HUDEP-2 (cell line): ENCODE measurements around the gene KMT2E.
A peak's percentile ranks its signal among the peaks of the same experiment; 100 is the strongest.

Experiments
- DNase-seq, 76 experiments: peaks; one replicate each; lab custom pipeline; 2025; ENCODE audit not compliant: unreplicated experiment in 76 of 76; lab: John Stamatoyannopoulos, UW

The KMT2E gene

GRCh38 chr7:105118612-105119600, 104.9 kb downstream of the KMT2E start:
- DNase-seq, result no peak

DNA sequence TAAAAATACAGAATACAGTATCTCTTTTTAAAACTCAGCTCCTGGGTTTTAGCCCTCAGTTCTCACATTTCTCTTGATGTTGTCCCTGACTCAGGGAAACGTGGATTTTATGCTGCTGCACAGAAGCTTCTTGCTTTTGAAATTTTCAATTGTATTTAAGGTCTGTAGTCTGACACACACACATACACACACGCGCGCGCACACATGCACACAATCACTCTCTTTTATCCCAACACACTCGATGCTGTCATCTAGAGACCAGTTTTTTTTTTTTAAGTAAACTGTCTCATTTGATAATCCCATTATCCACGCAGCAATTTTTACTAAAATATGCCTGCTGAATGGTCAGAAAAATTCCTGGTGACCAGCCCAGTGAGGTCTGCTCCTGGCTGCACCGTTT, 108.6 kb downstream of the KMT2E start:
- no peak for DNase-seq

- DNase-seq, result no peak
Observed at GRCh38 chr7:105125745-105126144, 111.7 kb downstream of the KMT2E start.

DNA sequence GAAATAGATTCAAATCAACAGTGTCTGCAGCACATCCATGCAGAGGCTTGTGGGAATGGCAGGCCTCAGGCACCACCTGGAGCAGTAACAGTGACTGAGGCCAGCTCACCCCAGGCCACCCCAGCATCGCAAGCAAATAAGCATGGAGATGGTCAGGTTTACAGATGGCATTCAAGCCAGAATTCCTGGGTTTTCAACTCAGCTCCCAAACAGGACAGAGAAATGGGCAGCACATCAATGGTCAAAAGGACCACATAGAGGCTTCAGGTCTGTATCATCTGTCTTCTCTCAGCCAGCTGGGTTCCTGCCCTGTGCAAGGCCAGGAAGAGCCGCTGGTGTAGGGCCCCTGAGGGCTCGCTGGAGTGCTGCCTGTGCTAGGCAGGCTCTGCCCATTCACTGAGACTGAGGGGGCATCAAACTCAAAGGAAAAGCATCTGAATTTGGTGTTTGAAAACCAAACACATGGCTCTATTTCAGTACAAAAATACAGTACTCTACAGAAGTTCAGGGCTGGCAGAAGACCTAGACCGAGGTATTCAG, 112.5 kb downstream of the KMT2E start:
- DNase-seq, result no peak

DNA sequence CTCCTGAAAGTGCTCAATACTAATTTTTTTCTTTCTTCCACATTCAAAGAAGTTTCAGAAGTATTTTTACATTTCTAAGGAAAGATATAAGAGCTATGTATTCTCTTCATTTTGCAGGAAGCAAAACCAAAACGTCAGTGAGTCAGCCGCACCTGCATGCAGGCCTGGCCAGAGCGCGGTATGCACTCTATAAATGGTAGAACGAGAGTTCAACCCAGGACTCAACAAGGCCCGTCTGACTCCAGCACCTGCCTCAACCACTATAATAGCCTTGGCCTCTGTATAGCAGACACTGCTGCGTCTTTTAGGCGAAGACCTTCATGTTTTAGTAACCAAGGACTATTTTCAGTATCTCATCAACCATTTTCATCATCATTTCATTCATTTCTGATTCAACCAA, 113.2 kb downstream of the KMT2E start:
- no peak for DNase-seq

GRCh38 chr7:105130048-105130447, 116.0 kb downstream of the KMT2E start:
- no peak for DNase-seq

DNA sequence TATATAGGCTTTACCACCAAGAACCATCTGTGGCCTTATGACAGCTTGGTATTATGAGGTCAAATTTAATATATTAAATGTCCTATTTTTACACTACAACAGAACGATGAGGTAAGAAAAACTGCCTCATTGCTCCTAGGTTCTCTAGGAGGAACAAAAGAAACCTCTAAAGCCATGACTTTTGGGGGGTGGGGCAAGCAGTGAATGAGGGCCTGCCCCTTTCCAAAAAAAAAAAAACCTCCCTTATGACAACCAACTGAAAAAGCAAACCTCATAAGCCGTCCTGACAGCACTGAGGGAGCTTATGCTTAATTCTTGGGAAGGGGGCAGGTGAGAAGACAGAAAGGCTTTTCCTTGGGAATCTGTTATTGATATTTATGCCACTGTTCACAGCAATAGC, 116.6 kb downstream of the KMT2E start:
- DNase-seq, result no peak

GRCh38 chr7:105131033-105131656, 117.1 kb downstream of the KMT2E start:
- no peak for DNase-seq

- DNase-seq, result peak in 1 of 76 experiments; percentile 3
Observed at GRCh38 chr7:105131890-105132289, 117.9 kb downstream of the KMT2E start.

- DNase-seq, result no peak
Observed at GRCh38 chr7:105132335-105132734, 118.3 kb downstream of the KMT2E start.

DNA sequence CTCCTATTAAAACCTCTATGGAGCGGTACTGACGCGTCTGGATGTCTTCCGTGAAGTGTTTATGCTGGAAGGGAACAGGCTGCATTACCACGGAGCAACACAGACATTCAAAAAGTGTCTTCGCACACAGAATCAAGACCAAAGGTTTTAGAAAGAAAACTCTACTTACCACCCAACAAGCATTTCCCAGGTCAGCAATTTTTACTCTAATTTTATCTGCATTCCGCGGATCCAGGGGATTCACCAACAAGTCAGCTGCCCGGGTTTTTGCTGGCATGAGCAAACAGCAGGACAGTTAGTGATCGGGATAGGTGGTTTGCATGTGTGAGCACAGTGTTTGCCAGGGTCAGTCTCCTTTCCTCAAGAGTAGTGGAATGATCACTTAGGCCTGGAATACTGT, 118.8 kb downstream of the KMT2E start:
- DNase-seq, result no peak

GRCh38 chr7:105133358-105133757, 119.4 kb downstream of the KMT2E start:
- no peak for DNase-seq

- no peak for DNase-seq
Observed at GRCh38 chr7:105133986-105134655, 120.1 kb downstream of the KMT2E start.

DNA sequence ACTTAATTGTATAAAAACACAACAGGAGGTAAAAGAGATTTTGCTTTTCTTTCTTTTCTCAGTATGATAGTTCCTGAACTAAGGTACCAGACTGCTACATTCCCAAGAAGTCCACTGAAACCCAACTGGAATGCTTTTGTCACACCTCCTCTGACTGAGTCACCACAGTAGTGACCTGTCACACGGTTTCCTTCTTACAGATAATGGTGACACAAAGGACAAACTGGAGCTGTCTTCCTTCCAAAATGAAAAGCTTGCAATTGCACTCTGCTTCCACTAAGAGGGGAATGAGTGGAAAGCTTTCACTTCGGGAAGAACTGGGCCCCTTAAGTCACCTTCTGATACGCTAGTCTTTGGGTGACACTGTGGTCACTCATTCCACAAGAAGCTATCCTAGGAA, 122.2 kb downstream of the KMT2E start:
- no peak for DNase-seq

DNA sequence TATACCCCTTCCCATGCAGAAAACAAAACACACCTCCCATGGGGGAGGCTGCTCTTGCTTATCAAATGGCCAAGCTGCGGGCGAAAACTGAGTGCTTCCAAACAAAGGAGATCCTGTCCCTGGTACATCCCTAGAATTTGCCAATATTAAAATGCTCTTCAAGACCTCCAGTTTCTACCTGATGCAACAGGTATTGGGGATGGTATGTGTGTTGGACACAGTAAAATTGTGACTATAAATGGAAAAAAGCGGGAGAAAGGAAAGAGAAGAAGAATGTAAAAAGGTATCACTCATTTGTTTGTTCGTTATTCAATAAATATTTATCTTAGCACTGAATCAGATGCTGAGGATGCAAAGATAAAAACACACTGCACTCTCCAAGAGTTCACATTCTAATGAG, 123.9 kb downstream of the KMT2E start:
- no peak for DNase-seq

GRCh38 chr7:105139381-105139780, 125.4 kb downstream of the KMT2E start:
- DNase-seq, result no peak

DNA sequence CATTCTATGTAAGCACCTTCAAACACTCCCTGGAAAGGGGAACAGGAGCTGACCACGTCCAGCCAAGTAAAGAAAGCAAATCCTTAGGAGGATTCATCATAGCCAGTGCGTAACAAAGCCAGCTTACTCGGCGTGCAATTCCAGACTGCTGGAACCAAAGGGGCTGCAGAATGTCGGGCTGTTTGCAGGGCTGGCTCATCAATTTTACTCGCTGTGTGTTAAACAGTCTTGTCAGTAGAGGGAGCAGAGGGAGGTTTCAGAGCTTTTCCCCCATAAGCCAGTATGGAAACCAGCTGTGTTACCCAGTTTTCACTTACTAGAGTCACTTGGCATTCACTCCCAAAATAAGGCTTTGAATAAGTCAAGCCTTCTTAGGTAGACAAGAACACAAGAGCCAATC, 127.1 kb downstream of the KMT2E start:
- DNase-seq, result peak in 4 of 76 experiments; percentile 3 to 16 (median 7)

DNA sequence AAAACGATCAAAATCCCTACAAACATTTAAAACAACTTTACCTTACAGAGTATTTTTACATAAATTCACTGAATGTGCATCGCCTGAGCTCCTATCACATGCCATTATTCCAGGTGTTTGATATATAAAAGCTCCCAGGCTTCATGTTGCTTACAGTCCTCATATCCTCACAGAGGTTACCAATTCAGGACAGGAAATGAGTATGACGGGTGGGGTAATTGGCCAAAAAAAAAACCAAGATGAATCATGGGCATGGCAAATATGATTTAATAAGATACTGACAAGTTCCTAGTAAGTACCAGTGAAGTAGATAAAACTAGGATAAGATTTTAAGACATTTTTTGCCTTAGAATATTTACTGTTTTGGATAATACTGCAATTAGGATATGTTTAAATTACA, 135.8 kb downstream of the KMT2E start:
- no peak for DNase-seq

DNA sequence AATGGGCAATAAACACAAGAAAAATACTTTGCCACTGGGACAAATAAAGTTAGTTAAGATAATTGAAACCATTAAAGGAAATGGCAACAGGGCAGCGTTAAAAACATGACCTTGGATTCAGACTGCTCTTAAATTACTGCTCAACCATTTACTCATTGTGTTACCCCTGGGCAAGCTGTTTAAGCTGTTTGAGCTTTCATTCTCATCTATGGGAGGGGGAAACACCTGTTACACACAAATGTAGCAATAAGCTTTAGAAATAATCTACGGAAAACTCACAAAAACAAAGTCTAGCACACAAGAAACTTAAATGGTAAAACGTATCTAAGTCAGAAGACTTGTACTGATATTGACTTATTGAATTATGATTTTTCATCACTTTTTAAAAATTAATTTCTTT, 137.1 kb downstream of the KMT2E start:
- DNase-seq, result no peak

GRCh38 chr7:105153531-105153930, 139.5 kb downstream of the KMT2E start:
- no peak for DNase-seq

GRCh38 chr7:105154084-105154483, 140.1 kb downstream of the KMT2E start:
- DNase-seq, result no peak
